Activated CD4-positive, CD25-positive, alpha-beta regulatory T cell (primary cell): ENCODE data around the gene GRM1.
"Not testable (repeated sequence)": the region's sequence is repeated elsewhere in the genome, so short reads cannot be mapped to it uniquely, and the experiment has no call there.

Experiments used
- DNase-seq, 4 experiments: peaks; one replicate each; lab custom pipeline; 2025; lab: John Stamatoyannopoulos, UW

Gene GRM1

DNA sequence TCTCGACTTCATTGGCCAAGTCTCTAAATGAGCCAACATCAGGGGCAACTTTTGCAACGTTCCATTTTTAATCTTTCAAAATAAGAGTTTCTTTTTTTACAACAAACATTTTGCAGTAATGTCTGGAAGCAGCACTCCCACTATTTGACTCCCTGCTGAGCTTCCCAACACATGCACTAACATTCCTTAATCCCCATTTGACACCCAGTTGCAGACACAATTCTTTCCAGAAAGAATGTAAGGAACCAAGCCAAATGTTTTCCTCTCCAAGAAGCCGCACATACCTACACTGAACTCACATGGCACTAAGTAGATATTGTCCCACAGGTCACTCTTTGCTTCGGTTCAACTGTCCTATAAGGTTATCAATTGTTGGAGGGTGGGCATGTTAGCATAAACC, 165.6 kb downstream of the GRM1 start:
- no peak for DNase-seq

- DNase-seq: no peak
Measured at GRCh38 chr6:146200176-146200575, 171.3 kb downstream of the GRM1 start.

- DNase-seq: no peak
Measured at GRCh38 chr6:146202570-146202969, 173.7 kb downstream of the GRM1 start.

DNA sequence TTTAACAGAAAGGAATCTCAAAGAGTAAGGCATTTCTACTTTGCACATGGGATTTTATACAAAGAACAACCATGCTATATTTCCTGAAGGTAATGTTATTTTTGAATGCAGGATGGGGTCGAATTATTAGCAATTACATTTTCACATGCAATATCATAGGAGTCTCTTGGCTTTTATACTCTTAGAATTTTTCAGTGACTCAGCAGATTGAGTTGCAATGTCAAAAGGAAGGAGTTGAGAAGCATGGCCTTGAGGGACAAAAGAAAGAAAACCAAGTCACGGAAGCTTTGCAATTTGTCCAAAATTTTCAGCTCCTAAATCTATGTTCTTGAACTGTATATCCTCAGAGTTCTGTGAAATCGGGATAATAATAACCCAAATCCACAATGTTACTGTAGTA, 181.1 kb downstream of the GRM1 start:
- DNase-seq: no peak

GRCh38 chr6:146210406-146211083, 181.7 kb downstream of the GRM1 start:
- no peak for DNase-seq

DNA sequence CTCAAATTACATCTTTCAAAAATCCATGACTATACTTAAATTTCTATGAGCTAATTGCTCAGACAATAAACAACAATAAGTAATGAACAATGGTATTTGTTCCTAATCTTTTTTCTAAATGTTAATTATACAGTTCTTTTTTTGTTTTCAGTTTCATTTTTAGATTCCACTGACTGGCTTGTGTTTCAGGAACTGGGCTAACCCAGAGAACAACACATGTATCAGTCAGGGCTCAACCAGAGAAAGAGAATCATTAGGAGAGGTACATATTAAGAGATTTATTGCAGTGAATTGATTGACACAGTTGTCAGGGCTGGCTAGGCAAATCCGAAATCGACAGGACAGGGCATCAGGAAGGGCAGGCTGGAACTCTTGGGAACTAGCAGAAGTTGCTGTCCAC, 182.8 kb downstream of the GRM1 start:
- no peak for DNase-seq

DNA sequence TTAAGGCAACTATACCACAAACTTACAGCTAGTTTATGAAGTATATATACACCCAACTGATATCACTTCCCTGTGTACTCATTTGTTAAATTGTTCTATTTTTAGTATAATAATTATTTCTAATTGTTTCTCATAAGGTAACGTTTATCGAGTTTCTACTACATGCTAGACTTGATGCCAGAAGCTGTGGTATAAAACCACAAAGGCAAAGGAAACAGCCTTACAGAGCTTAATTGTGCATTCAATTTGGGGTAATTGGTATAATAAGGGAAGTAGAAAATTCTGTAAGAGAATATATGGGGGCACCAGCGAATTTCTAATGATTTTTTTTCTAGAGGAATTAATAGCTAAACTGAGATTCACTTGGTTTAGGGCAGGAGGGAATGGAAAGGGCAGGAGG, 183.9 kb downstream of the GRM1 start:
- no peak for DNase-seq

GRCh38 chr6:146219101-146219500, 190.2 kb downstream of the GRM1 start:
- no peak for DNase-seq

GRCh38 chr6:146224449-146224848, 195.6 kb downstream of the GRM1 start:
- DNase-seq: no peak

GRCh38 chr6:146224988-146225387, 196.1 kb downstream of the GRM1 start:
- DNase-seq: no peak

GRCh38 chr6:146240322-146240721, 211.5 kb downstream of the GRM1 start:
- no peak for DNase-seq

DNA sequence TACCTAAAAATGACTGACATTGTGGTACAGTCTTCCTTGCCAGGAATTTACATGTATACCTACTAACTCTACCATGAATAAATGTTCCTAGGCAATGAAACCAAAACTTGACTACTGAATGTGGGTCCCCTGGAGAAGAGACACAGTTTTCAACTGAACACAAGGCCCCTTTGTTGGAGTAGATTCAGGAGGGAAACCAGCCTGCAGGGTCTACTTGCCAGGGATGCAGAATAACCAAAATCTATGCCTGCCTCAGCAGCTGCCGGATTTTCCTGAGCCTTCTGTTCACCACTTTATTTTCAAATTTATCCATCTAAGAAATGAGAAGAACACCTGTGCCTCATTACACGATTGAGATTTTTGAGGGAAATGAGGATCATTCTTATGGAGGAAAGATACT, 211.9 kb downstream of the GRM1 start:
- DNase-seq: no peak

GRCh38 chr6:146243646-146244045, 214.8 kb downstream of the GRM1 start:
- DNase-seq: not testable (repeated sequence)

- DNase-seq: no peak
Measured at GRCh38 chr6:146244630-146245143, 215.8 kb downstream of the GRM1 start.

DNA sequence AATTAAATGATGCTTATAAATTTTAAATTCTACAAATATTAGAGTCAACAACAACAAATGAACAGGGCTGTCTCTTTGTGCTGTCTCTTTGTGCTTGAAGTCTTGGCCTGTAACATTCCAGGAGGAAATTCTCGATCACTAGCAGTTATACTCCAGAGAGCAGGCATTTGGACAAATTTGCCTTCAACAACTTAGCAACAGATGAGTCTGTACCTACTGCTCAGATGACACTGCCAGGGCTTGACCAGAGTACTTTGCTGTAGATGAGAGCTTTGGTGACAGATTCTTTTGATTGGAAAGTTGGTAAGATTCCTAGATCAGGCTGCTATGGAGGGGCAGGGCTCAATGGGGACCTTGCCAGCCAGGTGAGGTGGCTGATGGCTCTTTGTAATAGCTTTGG, 217.2 kb downstream of the GRM1 start:
- no peak for DNase-seq

DNA sequence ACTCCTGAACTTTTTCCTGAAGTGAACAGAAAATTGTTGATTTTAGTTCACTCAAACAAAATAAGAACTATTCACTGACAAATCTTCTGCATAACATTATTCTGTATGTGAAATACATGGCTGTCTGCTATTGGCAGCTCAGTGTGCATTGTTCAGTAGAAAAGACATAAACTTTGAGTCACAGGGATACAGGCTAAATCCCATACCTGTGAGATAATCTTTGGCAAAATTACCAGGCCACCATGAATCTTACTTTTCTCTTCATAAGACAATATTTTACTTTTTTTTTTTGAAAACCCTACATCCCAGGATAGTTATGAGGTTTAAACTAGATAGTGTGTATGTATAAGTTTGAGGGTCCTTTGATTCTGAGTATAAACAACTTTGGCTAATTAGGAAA, 224.8 kb downstream of the GRM1 start:
- DNase-seq: no peak

DNA sequence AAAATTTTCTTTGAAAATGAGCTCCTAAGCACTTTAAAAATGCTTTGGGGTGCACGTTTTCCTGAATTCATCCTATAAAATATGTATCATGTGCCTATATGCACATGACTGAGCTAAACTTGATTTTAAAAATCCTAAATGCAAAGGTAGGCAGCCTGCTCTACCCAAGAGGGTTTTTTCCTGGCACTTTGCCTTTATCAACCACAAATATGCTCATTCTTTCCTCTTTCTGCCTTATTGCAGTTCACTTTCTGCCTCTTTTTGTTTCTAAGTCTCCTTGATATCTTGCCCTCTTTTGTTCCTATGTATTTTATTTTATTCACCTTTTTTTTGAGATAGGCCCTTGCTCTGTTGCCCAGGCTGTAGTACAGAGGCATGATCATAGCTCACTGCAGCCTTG, 229.3 kb downstream of the GRM1 start:
- DNase-seq: no peak

GRCh38 chr6:146260886-146261285, 232.0 kb downstream of the GRM1 start:
- no peak for DNase-seq

GRCh38 chr6:146265056-146265455, 236.2 kb downstream of the GRM1 start:
- no peak for DNase-seq

DNA sequence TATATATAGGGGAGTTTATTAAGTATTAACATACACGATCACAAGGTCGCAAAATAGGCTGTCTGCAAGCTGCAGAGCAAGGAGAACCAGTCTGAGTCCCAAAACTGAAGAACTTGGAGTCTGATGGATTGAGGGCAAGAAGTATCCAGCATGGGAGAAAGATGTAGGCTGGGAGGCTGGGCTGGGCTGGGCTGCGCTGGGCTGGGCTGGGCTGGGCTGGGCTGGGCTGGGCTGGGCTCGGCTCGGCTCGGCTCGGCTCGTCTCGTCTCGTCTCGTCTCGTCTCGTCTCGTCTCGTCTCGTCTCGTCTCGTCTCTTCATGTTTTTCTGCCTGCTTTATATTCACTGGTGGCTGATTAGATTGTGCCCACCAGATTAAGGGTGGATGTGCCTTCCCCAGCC, 238.6 kb downstream of the GRM1 start:
- DNase-seq: no peak

DNA sequence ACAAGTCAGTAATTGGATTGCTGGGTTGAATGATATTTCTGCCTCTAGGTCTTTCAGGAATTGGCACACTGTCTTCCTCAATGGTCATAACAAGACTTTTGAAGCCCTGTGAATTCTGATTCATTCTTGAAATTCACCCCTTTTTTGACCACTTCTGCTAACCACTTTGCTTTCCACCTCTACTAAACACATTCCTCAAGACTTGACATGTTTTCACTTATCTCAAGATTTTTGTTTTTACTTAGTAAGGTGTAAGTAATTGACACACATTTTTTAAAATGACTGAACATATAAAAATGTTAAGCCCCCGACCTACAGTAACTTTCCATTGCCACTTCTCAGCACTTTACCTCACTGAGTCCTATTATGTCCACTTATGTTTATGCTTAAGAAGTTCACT, 239.1 kb downstream of the GRM1 start:
- no peak for DNase-seq

GRCh38 chr6:146269482-146269881, 240.6 kb downstream of the GRM1 start:
- no peak for DNase-seq

DNA sequence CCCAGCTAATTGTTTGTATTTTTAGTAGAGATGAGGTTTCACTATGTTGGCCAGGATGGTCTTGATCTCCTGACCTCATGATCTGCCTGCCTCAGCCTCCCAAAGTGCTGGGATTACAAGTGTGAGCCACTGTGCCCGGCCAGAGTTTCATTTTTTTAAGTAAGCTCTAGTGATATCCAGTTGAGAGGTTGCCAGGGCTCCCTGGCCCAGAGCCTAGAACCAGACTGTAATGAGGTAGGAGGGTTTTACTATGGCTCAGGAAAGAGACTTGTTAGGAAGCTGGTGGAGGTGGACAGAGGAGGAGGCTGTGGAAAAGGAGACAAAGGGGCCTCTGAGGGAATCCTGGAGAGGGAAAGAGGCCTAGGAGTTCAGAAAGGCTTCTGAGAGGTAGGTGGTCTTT, 242.3 kb downstream of the GRM1 start:
- not testable (repeated sequence) for DNase-seq

DNA sequence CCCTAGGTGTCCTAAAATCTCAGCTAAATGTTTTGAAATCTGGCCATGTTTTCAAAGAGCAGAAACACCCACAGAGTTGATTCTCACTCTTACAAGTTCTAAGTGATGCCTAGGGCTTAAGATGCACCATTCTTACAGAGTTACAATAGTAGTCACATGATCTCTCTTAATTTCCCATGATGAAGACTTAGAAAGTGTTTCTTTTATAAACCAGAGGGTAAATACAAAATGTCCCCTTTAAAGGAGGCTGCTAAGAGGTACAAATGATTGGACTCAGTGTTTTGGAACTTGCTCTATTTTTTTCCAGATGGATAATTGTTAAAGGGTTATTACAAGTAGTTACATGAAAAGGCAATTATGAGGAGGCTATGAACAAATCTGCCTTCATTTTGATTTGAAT, 244.6 kb downstream of the GRM1 start:
- DNase-seq: no peak
